GM10248 (cell line): Measurements from ENCODE around the gene IHH.

Source experiments
- CTCF ChIA-PET: fragments of 300-600 bp; sonication (Branson Sonifier 250); formaldehyde crosslinking; extraction: SDS; loops from one replicate; lab custom pipeline; 2021; ENCODE audit warnings: antibody characterized with exemption; lab: Yijun Ruan, JAX
- POLR2A ChIA-PET: fragments of 350-650 bp; sonication (Branson Sonifier 250); formaldehyde crosslinking; extraction: SDS; loops from one replicate; lab custom pipeline; 2020; ENCODE audit warnings: antibody characterized with exemption; lab: Yijun Ruan, JAX
- DNase-seq: peaks from one replicate; pipeline ENCODE4 v3.0.0; 2012; ENCODE audit errors: extremely low spot score
- CTCF ChIP-seq: IDR thresholded peaks from 2 replicates; pipeline ENCODE4 v1.5.1; 2012; ENCODE audit warnings: mild to moderate bottlenecking, low read depth; ENCODE audit errors: extremely low read depth, missing control alignments, control extremely low read depth

The IHH gene

GRCh38 chr2:219030177-219030940 is 30.4 kb downstream of the IHH start:
- POLR2A ChIA-PET: no interaction called here
- no peak for TF ChIP-seq CTCF
- DNase-seq: no peak
- CTCF ChIA-PET: interaction anchor here (0.6 to 8.6 kb wide), 60 partner anchors 8 to 373 kb away, joined by 3 to 151 read pairs (median 6); partner anchors contain the start of gene NHEJ1

- POLR2A ChIA-PET: no interaction called here
- TF ChIP-seq CTCF: peak; percentile 95
- CTCF ChIA-PET: interaction anchor here (0.6 to 8.6 kb wide), 61 partner anchors 9 to 373 kb away, joined by 3 to 151 read pairs (median 5); partner anchors contain the start of gene NHEJ1
- peak; percentile 90 for DNase-seq
Observed at GRCh38 chr2:219029829-219030165, 30.9 kb downstream of the IHH start.

GRCh38 chr2:219028996-219029828 is 31.5 kb downstream of the IHH start:
- POLR2A ChIA-PET: no interaction called here
- no peak for DNase-seq
- CTCF ChIA-PET: interaction anchor here (0.6 to 8.6 kb wide), 60 partner anchors 9 to 501 kb away, joined by 3 to 151 read pairs (median 6); partner anchors contain the start of gene NHEJ1
- no peak for TF ChIP-seq CTCF

- ChIA-PET POLR2A (no interaction called here), CTCF (interaction anchor here (1.0 to 8.6 kb wide), 9 partner anchors 14 to 144 kb away, joined by 3 to 151 read pairs (median 13); partner anchors contain the start of gene NHEJ1)
- TF ChIP-seq CTCF: no peak
- no peak for DNase-seq
Observed at GRCh38 chr2:219028141-219028540, 32.6 kb downstream of the IHH start.

GRCh38 chr2:219027511-219028055 is 33.1 kb downstream of the IHH start:
- TF ChIP-seq CTCF: no peak
- ChIA-PET POLR2A (no interaction called here), CTCF (interaction anchor here (0.7 to 8.6 kb wide), 9 partner anchors 10 to 145 kb away, joined by 3 to 151 read pairs (median 6); partner anchors contain the start of gene NHEJ1)
- no peak for DNase-seq

- POLR2A ChIA-PET: no interaction called here
- no peak for DNase-seq
- no peak for TF ChIP-seq CTCF
- CTCF ChIA-PET: interaction anchor here (0.7 to 8.6 kb wide), 9 partner anchors 9 to 145 kb away, joined by 3 to 151 read pairs (median 4); partner anchors contain the start of gene NHEJ1
Observed at GRCh38 chr2:219026946-219027345, 33.8 kb downstream of the IHH start.
